WTC11 (cell line): ENCODE results near the gene PRDX2. TPM values are rescaled to one million over a fixed set of nuclear protein-coding genes. Genes with fewer than 3 reads are reported as not detected.
A peak's percentile ranks its signal among the peaks of the same experiment; 100 is the strongest.

Experiments
- ATAC-seq: fragments of 200-7000 bp; cut with Tn5 transposase; 2 replicates; pipeline ENCODE4 v1.10.0; 2021; ENCODE audit warnings: mild to moderate bottlenecking, moderate library complexity
- CTCF ChIA-PET: fragments of 300-600 bp; sonication (Branson Sonifier 250); formaldehyde crosslinking; loops from one replicate; lab custom pipeline; 2021; ENCODE audit warnings: antibody characterized with exemption; lab: Charles Lee
- POLR2A ChIA-PET: fragments of 350-600 bp; sonication (Branson Sonifier 250); formaldehyde crosslinking; loops from one replicate; lab custom pipeline; 2021; ENCODE audit warnings: antibody characterized with exemption; lab: Charles Lee
- DNase-seq: peaks from one replicate; pipeline ENCODE4 v3.0.0; 2021; ENCODE audit warnings: low spot score
- H3K27ac Mint-ChIP-seq: 2 replicates; pipeline ENCODE4 v1.8.0; 2021; ENCODE audit warnings: mixed read lengths
- H3K27me3 Mint-ChIP-seq: 2 replicates; pipeline ENCODE4 v1.8.0; 2021; ENCODE audit warnings: low read depth, mild to moderate bottlenecking, moderate library complexity, mixed read lengths
- H3K36me3 Mint-ChIP-seq: 2 replicates; pipeline ENCODE4 v1.8.0; 2021; ENCODE audit warnings: mixed read lengths
- H3K4me1 Mint-ChIP-seq: 2 replicates; pipeline ENCODE4 v1.8.0; 2022; ENCODE audit warnings: mixed read lengths
- H3K4me3 Mint-ChIP-seq: 2 replicates; pipeline ENCODE4 v1.8.0; 2021; ENCODE audit warnings: mild to moderate bottlenecking, moderate library complexity, mixed read lengths
- H3K9me3 Mint-ChIP-seq: 2 replicates; pipeline ENCODE4 v1.8.0; 2021; ENCODE audit warnings: mixed read lengths
- ATF3 ChIP-seq: sonication (generic); formaldehyde crosslinking; conservative IDR thresholded peaks from 2 replicates; pipeline ENCODE4 v1.8.1; 2022; ENCODE audit warnings: mild to moderate bottlenecking, missing genetic modification reagents
- CDX4 ChIP-seq: fragments of 250-450 bp; sonication (Bioruptor Pico); IDR thresholded peaks from 2 replicates; pipeline ENCODE4 v1.9.0; 2021; ENCODE audit warnings: moderate library complexity, mild to moderate bottlenecking, inconsistent platforms, borderline replicate concordance
- CREB1 ChIP-seq: sonication (generic); formaldehyde crosslinking; IDR thresholded peaks from 2 replicates; pipeline ENCODE4 v1.8.0; 2023; ENCODE audit warnings: mild to moderate bottlenecking, missing genetic modification reagents
- E2F1 ChIP-seq: sonication (generic); formaldehyde crosslinking; IDR thresholded peaks from 2 replicates; pipeline ENCODE4 v1.8.0; 2022; ENCODE audit warnings: mild to moderate bottlenecking, missing genetic modification reagents
- E2F4 ChIP-seq: sonication (generic); formaldehyde crosslinking; IDR thresholded peaks from 2 replicates; pipeline ENCODE4 v1.8.1; 2022; ENCODE audit warnings: low read depth, mild to moderate bottlenecking, moderate library complexity, missing genetic modification reagents, borderline replicate concordance
- ETV6 ChIP-seq: sonication (generic); formaldehyde crosslinking; IDR thresholded peaks from 2 replicates; pipeline ENCODE4 v1.8.1; 2022; ENCODE audit warnings: mild to moderate bottlenecking, missing genetic modification reagents
- FOXP4 ChIP-seq: sonication (generic); formaldehyde crosslinking; IDR thresholded peaks from 2 replicates; pipeline ENCODE4 v1.8.0; 2022; ENCODE audit warnings: mild to moderate bottlenecking, missing genetic modification reagents
- GABPB1 ChIP-seq: sonication (generic); formaldehyde crosslinking; IDR thresholded peaks from 2 replicates; pipeline ENCODE4 v1.8.1; 2023; ENCODE audit warnings: mild to moderate bottlenecking, missing genetic modification reagents
- GRHL2 ChIP-seq: fragments of 250-450 bp; sonication (Bioruptor Pico); IDR thresholded peaks from 2 replicates; pipeline ENCODE4 v1.8.0; 2022; ENCODE audit warnings: mild to moderate bottlenecking, moderate library complexity; ENCODE audit not compliant: insufficient replicate concordance, severe bottlenecking
- GTF2I ChIP-seq: fragments of 250-450 bp; sonication (Bioruptor Pico); conservative IDR thresholded peaks from 2 replicates; pipeline ENCODE4 v1.4.0; 2021; ENCODE audit warnings: mild to moderate bottlenecking
- MLX ChIP-seq: sonication (generic); formaldehyde crosslinking; IDR thresholded peaks from 2 replicates; pipeline ENCODE4 v1.8.1; 2023; ENCODE audit warnings: mild to moderate bottlenecking, missing genetic modification reagents, moderate library complexity
- NR1H2 ChIP-seq: sonication (generic); formaldehyde crosslinking; IDR thresholded peaks from 2 replicates; pipeline ENCODE4 v1.9.0; 2021; ENCODE audit warnings: mild to moderate bottlenecking, moderate library complexity, missing genetic modification reagents
- NR2C2 ChIP-seq: sonication (generic); formaldehyde crosslinking; IDR thresholded peaks from 2 replicates; pipeline ENCODE4 v1.8.0; 2022; ENCODE audit warnings: mild to moderate bottlenecking, missing genetic modification reagents
- RELA ChIP-seq: sonication (generic); formaldehyde crosslinking; IDR thresholded peaks from 2 replicates; pipeline ENCODE4 v1.8.1; 2022; ENCODE audit warnings: missing genetic modification reagents, mild to moderate bottlenecking, borderline replicate concordance
- SMAD3 ChIP-seq: sonication (generic); formaldehyde crosslinking; IDR thresholded peaks from 2 replicates; pipeline ENCODE4 v1.8.0; 2022; ENCODE audit warnings: missing genetic modification reagents, mild to moderate bottlenecking, borderline replicate concordance
- TEAD1 ChIP-seq: sonication (generic); formaldehyde crosslinking; IDR thresholded peaks from 2 replicates; pipeline ENCODE4 v1.8.0; 2022; ENCODE audit warnings: mild to moderate bottlenecking, missing genetic modification reagents
- TEAD4 ChIP-seq: sonication (generic); formaldehyde crosslinking; IDR thresholded peaks from 2 replicates; pipeline ENCODE4 v1.8.0; 2022; ENCODE audit warnings: mild to moderate bottlenecking, missing genetic modification reagents
- USF1 ChIP-seq: sonication (generic); formaldehyde crosslinking; IDR thresholded peaks from 2 replicates; pipeline ENCODE4 v1.8.0; 2022; ENCODE audit warnings: mild to moderate bottlenecking, missing genetic modification reagents
- USF2 ChIP-seq: sonication (generic); formaldehyde crosslinking; IDR thresholded peaks from 2 replicates; pipeline ENCODE4 v1.8.1; 2023; ENCODE audit warnings: mild to moderate bottlenecking, missing genetic modification reagents, moderate library complexity
- ZNF138 ChIP-seq: sonication (generic); formaldehyde crosslinking; conservative IDR thresholded peaks from 2 replicates; pipeline ENCODE4 v1.8.1; 2022; ENCODE audit warnings: mild to moderate bottlenecking, moderate library complexity, missing genetic modification reagents
- ZNF219 ChIP-seq: sonication (generic); formaldehyde crosslinking; IDR thresholded peaks from 2 replicates; pipeline ENCODE4 v1.8.0; 2023; ENCODE audit warnings: missing genetic modification reagents, mild to moderate bottlenecking, borderline replicate concordance
- ZNF423 ChIP-seq: fragments of 250-450 bp; sonication (Bioruptor Pico); IDR thresholded peaks from 2 replicates; pipeline ENCODE4 v2.1.2; 2022; ENCODE audit warnings: mild to moderate bottlenecking, moderate library complexity
- ZSCAN18 ChIP-seq: fragments of 250-450 bp; sonication (Bioruptor Pico); IDR thresholded peaks from 2 replicates; pipeline ENCODE4 v2.1.2; 2022; ENCODE audit warnings: mild to moderate bottlenecking, moderate library complexity
- total RNA-seq: library from RNA; stranded (reverse); gene quantifications from 3 replicates; pipeline ENCODE4 v1.2.3, GENCODE V29; 2021

PRDX2 gene
- total RNA-seq, 1 experiment from 2014 or later: 378 TPM

- TF ChIP-seq E2F1 (CRISPR knock-in tag) (0 out of 2 replicates have a peak, but pooled peaks have one; percentile 41), ZNF219 (no peak), RELA (CRISPR knock-in tag) (0 out of 2 replicates have a peak, but pooled peaks have one; percentile 68), ZSCAN18 (CRISPR knock-in tag) (no peak), GRHL2 (CRISPR knock-in tag) (no peak)
These were observed 31.9 kb downstream of the PRDX2 start (continued) for GRCh38 chr19:12769689-12770088.

- H3K27ac Mint-ChIP-seq: no peak overlapping the region; the same call in 1 of the 2 replicates
- peaks cover 26% of the 10 kb centered on the region for H3K36me3 Mint-ChIP-seq
- no peak for ATAC-seq
- no peak for DNase-seq
- H3K9me3 Mint-ChIP-seq: no peaks in the 10 kb centered on the region
- TF ChIP-seq NR2C2 (CRISPR knock-in tag) (0 out of 2 replicates have a peak, but pooled peaks have one; percentile 20), USF2 (CRISPR knock-in tag) (no peak)
- H3K4me1 Mint-ChIP-seq: peaks cover 17% of the 10 kb centered on the region
- ChIA-PET CTCF (interaction anchor here (0.7 to 11.1 kb wide), 6 partner anchors 9 to 80 kb away, joined by 3 to 341 read pairs (median 48); partner anchors contain the start of genes GET3, HOOK2, JUNB and PRDX2), POLR2A (interaction anchor here (1.4 to 2.2 kb wide), 2 partner anchors 25 to 105 kb away, joined by 4 to 10 read pairs; no protein-coding TSS in a partner anchor)
- H3K27me3 Mint-ChIP-seq: no peaks in the 10 kb centered on the region; the same call in 1 of the 2 replicates
- no peak overlapping the region for H3K4me3 Mint-ChIP-seq
These were observed 33.9 kb downstream of the PRDX2 start for GRCh38 chr19:12767666-12768065.

GRCh38 chr19:12767150-12767549, 34.5 kb downstream of the PRDX2 start:
- peaks cover 31% of the 10 kb centered on the region for H3K36me3 Mint-ChIP-seq
- no peaks in the 10 kb centered on the region for H3K9me3 Mint-ChIP-seq
- H3K27ac Mint-ChIP-seq: no peak overlapping the region
- no peaks in the 10 kb centered on the region; the same call in 1 of the 2 replicates for H3K27me3 Mint-ChIP-seq
- H3K4me3 Mint-ChIP-seq: no peak overlapping the region
- no peak for ATAC-seq
- no peak for DNase-seq
- peaks cover 16% of the 10 kb centered on the region for H3K4me1 Mint-ChIP-seq
- POLR2A ChIA-PET: interaction anchor here (1.4 to 2.2 kb wide), 3 partner anchors 9 to 106 kb away, joined by 4 to 12 read pairs (median 10); no protein-coding TSS in a partner anchor
- CTCF ChIA-PET: interaction anchor here (0.7 to 11.1 kb wide), 13 partner anchors 9 to 106 kb away, joined by 3 to 341 read pairs (median 10); partner anchors contain the start of genes FBXW9, GET3, HOOK2 and JUNB
- no peak for TF ChIP-seq CREB1 (CRISPR knock-in tag)
- TF ChIP-seq ZNF138 (CRISPR knock-in tag): no peak
- TF ChIP-seq ATF3 (CRISPR knock-in tag): no peak
- TF ChIP-seq USF1 (CRISPR knock-in tag): no peak
- no peak for TF ChIP-seq MLX (CRISPR knock-in tag)
- TF ChIP-seq CDX4 (CRISPR knock-in tag): no peak
- TF ChIP-seq ETV6 (CRISPR knock-in tag): no peak
- no peak for TF ChIP-seq NR1H2 (CRISPR knock-in tag)
- no peak for TF ChIP-seq ZNF423
- TF ChIP-seq TEAD4 (CRISPR knock-in tag): no peak
- TF ChIP-seq TEAD1 (CRISPR knock-in tag): no peak
- TF ChIP-seq E2F4 (CRISPR knock-in tag): no peak
- TF ChIP-seq GTF2I: no peak
- TF ChIP-seq FOXP4 (CRISPR knock-in tag): no peak
- no peak for TF ChIP-seq GABPB1 (CRISPR knock-in tag)
- TF ChIP-seq SMAD3 (CRISPR knock-in tag): no peak
- no peak for TF ChIP-seq GRHL2 (CRISPR knock-in tag)
